Psoas muscle (tissue), 8 donors: ENCODE data around the gene PTCRA. TPM values are rescaled to one million over a fixed set of nuclear protein-coding genes. Genes with fewer than 3 reads are reported as not detected.
A peak's percentile ranks its signal among the peaks of the same experiment; 100 is the strongest.

Source experiments
- ATAC-seq, 4 donors: fragments of 200-7000 bp; cut with Tn5 transposase; one replicate each; pipeline ENCODE4 v1.9.1; 2020; ENCODE audit warnings: moderate library complexity in 3 of 4, mild to moderate bottlenecking in 2 of 4
- DNase-seq, 2 donors: peaks; one replicate each; pipeline ENCODE4 v3.0.0-alpha.2; 2020
- H3K27ac ChIP-seq: fragments of 200-600 bp; one replicate; pipeline ENCODE4 v1.8.0; 2022
- H3K27me3 ChIP-seq, 3 donors: fragments of 200-600 bp in 1 of 3; one replicate each; pipeline versions ENCODE4 v1.6.1 to v1.8.0; 2013 to 2022; ENCODE audit warnings: low read length in 2 of 3, mild to moderate bottlenecking in 2 of 3, moderate library complexity in 1 of 3; ENCODE audit not compliant: insufficient read depth in 3 of 3
- H3K36me3 ChIP-seq, 2 donors: fragments of 200-600 bp in 1 of 2; one replicate each; pipeline versions ENCODE4 v1.6.1 to v1.8.0; 2013 to 2022; ENCODE audit warnings: low read depth in 1 of 2, mild to moderate bottlenecking in 1 of 2, moderate library complexity in 1 of 2; ENCODE audit not compliant: insufficient read depth in 1 of 2
- H3K4me1 ChIP-seq: fragments of 200-600 bp; one replicate; pipeline ENCODE4 v1.8.0; 2022
- H3K4me3 ChIP-seq: fragments of 200-600 bp; one replicate; pipeline ENCODE4 v1.8.0; 2022; ENCODE audit warnings: mild to moderate bottlenecking
- H3K9me3 ChIP-seq: fragments of 200-600 bp; one replicate; pipeline ENCODE4 v1.8.0; 2022
- CTCF ChIP-seq: fragments of 200-600 bp; IDR thresholded peaks from one replicate; pipeline ENCODE4 v1.8.0; 2022; ENCODE audit warnings: antibody characterized with exemption
- WGBS, 3 donors: extraction: QIAGEN DNeasy Blood & Tissue Kit; methylation state at CpG; one replicate each; pipeline versions ENCODE4 v1.1.6 to v1.1.7; 2013; 5-methylcytosine and 5-hydroxymethylcytosine counted together
- intact Hi-C, 2 donors: fragments of 100-400 bp; cut with DNase I; formaldehyde crosslinking; loops; one replicate each; pipeline versions ENCODE4 v1.11.0 to v1.14.2; 2022
- polyA plus RNA-seq, 3 donors: library from polyadenylated mRNA; stranded (reverse); fragments of 200-250 nt; gene quantifications; one replicate each; pipeline ENCODE4 v1.2.3, GENCODE V29; 2013
- total RNA-seq, 4 donors: library from RNA; stranded (reverse); fragmentation: NEBNext Ultra II Directional in 2 of 4; extraction: Animal tissue kit (Norgen Biotek cat#: 25700) in 2 of 4; gene quantifications; one replicate each; pipeline versions ENCODE4 v1.2.1 to v1.2.4, GENCODE V29; 2021 to 2023
- donor health status: healthy with polysubstance abuse.
- donor health status: DM: no; HTN: no; CAD: no; lungs with moderate emphysema.
- donor health status: Bipolar disorder and iron deficiency.
- donor health status: healthy.
- donor health status: DM: yes; HTN: yes; CAD: no.
- donor health status: DM: no; HTN: no; CAD: no.
- donor health status: DM: no; HTN: no; CAD: no.
- donor health status: DM: yes; HTN: yes; CAD: no.

Gene PTCRA
- total and polyA plus RNA-seq, 7 donors, result 0.09 TPM; not detected in 6

GRCh38 chr6:42928986-42929820 is 13.3 kb downstream of the PTCRA start, which contains the start of gene CNPY3:
Gene CNPY3 (plus strand): TSS chr6:42929480. CDS start chr6:42929571, 91 bp downstream.
- peaks cover 0 to 1% of the 10 kb centered on the region in 2 donors for H3K36me3 ChIP-seq
- intact Hi-C loops, result no loop called here
- H3K9me3 ChIP-seq, result no peaks in the 10 kb centered on the region
- peak within 1 kb of the TSS; percentile 91 for H3K4me3 ChIP-seq
- peak; percentile 93 to 97 for DNase-seq
- H3K4me1 ChIP-seq, result peaks cover 13% of the 10 kb centered on the region
- 0 to 1% (median 1%) methylated on average over 54 to 63 of the region's 63 CpGs for WGBS, 3 donors
- H3K27ac ChIP-seq, result peak within 1 kb of the TSS; percentile 89
- no peak for TF ChIP-seq CTCF
- ATAC-seq, result peak; percentile 95 to 98 (median 96)
- no peaks in the 10 kb centered on the region for H3K27me3 ChIP-seq

- Histone ChIP-seq H3K27ac (peak overlapping the region; percentile 89), H3K9me3 (no peaks in the 10 kb centered on the region), H3K27me3 (no peaks in the 10 kb centered on the region), H3K36me3 (peaks cover 0 to 8% of the 10 kb centered on the region in 2 donors), H3K4me1 (peaks cover 13% of the 10 kb centered on the region), H3K4me3 (peak overlapping the region; percentile 91)
- TF ChIP-seq CTCF, result no peak
- 4 to 7% (median 5%) methylated on average over 16 of the region's 16 CpGs for WGBS, 3 donors
- intact Hi-C loops, result loop anchor here in 1 of 2 donors (5.0 kb wide), 1 partner anchor 42 kb away; no protein-coding TSS in a partner anchor
- peak in 2 of 4 donors; percentile 4 to 10 for ATAC-seq
- DNase-seq, result no peak
These were observed 14.0 kb downstream of the PTCRA start for GRCh38 chr6:42929821-42930360.

- Histone ChIP-seq H3K4me1 (peaks cover 13% of the 10 kb centered on the region), H3K27me3 (no peaks in the 10 kb centered on the region), H3K27ac (no peak overlapping the region), H3K9me3 (no peaks in the 10 kb centered on the region), H3K36me3 (peaks cover 3 to 33% of the 10 kb centered on the region in 2 donors), H3K4me3 (no peak overlapping the region)
- intact Hi-C loops, result loop anchor here in 1 of 2 donors (5.0 kb wide), 1 partner anchor 40 kb away; no protein-coding TSS in a partner anchor
- DNase-seq (no peak), ATAC-seq (no peak)
- TF ChIP-seq CTCF, result no peak
- WGBS, 3 donors, result 90 to 94% (median 94%) methylated on average over 3 of the region's 3 CpGs
These were observed 16.6 kb downstream of the PTCRA start for GRCh38 chr6:42932412-42932811.

GRCh38 chr6:42933205-42933604 is 17.4 kb downstream of the PTCRA start:
- 53 to 65% (median 57%) methylated on average over 3 of the region's 3 CpGs for WGBS, 3 donors
- H3K27ac ChIP-seq, result no peak overlapping the region
- H3K4me3 ChIP-seq, result no peak overlapping the region
- ATAC-seq (no peak), DNase-seq (no peak)
- H3K27me3 ChIP-seq, result no peaks in the 10 kb centered on the region
- H3K4me1 ChIP-seq, result peaks cover 13% of the 10 kb centered on the region
- intact Hi-C loops, result loop anchor here in 1 of 2 donors (5.0 kb wide), 1 partner anchor 39 kb away; no protein-coding TSS in a partner anchor
- H3K36me3 ChIP-seq, result peaks cover 3 to 41% of the 10 kb centered on the region in 2 donors
- no peak for TF ChIP-seq CTCF
- no peaks in the 10 kb centered on the region for H3K9me3 ChIP-seq
